Activated CD8-positive, alpha-beta T cell treated with anti-CD3 and anti-CD28 coated beads for 36 hours (primary cell): ENCODE data around the gene PDCD2. TPM values are rescaled to one million over a fixed set of nuclear protein-coding genes. Genes with fewer than 3 reads are reported as not detected.
A peak's percentile ranks its signal among the peaks of the same experiment; 100 is the strongest.

Experiments
- ATAC-seq: fragments of 200-7000 bp; cut with Tn5 transposase; one replicate; pipeline ENCODE4 v1.10.0; 2021; ENCODE audit warnings: mild to moderate bottlenecking, moderate library complexity
- CTCF ChIA-PET: fragments of 350-600 bp; sonication (Branson Sonifier 250); formaldehyde crosslinking; loops from one replicate; lab custom pipeline; 2021; ENCODE audit warnings: antibody characterized with exemption; lab: Charles Lee
- POLR2A ChIA-PET: fragments of 350-600 bp; sonication (Branson Sonifier 250); formaldehyde crosslinking; loops from one replicate; lab custom pipeline; 2021; ENCODE audit warnings: antibody characterized with exemption; lab: Charles Lee
- DNase-seq: peaks from one replicate; pipeline ENCODE4 v3.0.0-alpha.2; 2020
- H3K27ac Mint-ChIP-seq: one replicate; pipeline ENCODE4 v1.8.0; 2021; ENCODE audit warnings: mild to moderate bottlenecking, mixed read lengths
- H3K27me3 Mint-ChIP-seq: one replicate; pipeline ENCODE4 v1.8.0; 2021; ENCODE audit warnings: mixed read lengths
- H3K36me3 Mint-ChIP-seq: one replicate; pipeline ENCODE4 v1.8.0; 2021; ENCODE audit warnings: low read depth, mixed read lengths
- H3K4me1 Mint-ChIP-seq: one replicate; pipeline ENCODE4 v1.8.0; 2021; ENCODE audit warnings: low read depth, mixed read lengths
- H3K4me3 Mint-ChIP-seq: one replicate; pipeline ENCODE4 v1.8.0; 2021; ENCODE audit warnings: mild to moderate bottlenecking, moderate library complexity, mixed read lengths
- H3K9me3 Mint-ChIP-seq: one replicate; pipeline ENCODE4 v1.8.0; 2021; ENCODE audit warnings: mixed read lengths
- intact Hi-C: fragments of 100-400 bp; cut with micrococcal nuclease; formaldehyde crosslinking; loops from one replicate; pipeline ENCODE4 v1.10.0; 2022
- total RNA-seq, 2 experiments: library from RNA; stranded (reverse); gene quantifications; one replicate each; pipeline ENCODE4 v1.2.3, GENCODE V29; 2021
- TF ChIP-seq, protein P1 (sequence below): fragments of 200-600 bp; IDR thresholded peaks from one replicate; pipeline ENCODE4 v1.8.0; 2022; ENCODE audit warnings: antibody characterized with exemption, mild to moderate bottlenecking

The PDCD2 gene
- total RNA-seq, 2 experiments from 2014 or later: 132 to 140 TPM

GRCh38 chr6:170575250-170575649, 9.2 kb downstream of the PDCD2 start:
- no peaks in the 10 kb centered on the region for H3K27me3 Mint-ChIP-seq
- DNase-seq (peak; percentile 16), ATAC-seq (no peak)
- TF ChIP-seq, protein P1, sequence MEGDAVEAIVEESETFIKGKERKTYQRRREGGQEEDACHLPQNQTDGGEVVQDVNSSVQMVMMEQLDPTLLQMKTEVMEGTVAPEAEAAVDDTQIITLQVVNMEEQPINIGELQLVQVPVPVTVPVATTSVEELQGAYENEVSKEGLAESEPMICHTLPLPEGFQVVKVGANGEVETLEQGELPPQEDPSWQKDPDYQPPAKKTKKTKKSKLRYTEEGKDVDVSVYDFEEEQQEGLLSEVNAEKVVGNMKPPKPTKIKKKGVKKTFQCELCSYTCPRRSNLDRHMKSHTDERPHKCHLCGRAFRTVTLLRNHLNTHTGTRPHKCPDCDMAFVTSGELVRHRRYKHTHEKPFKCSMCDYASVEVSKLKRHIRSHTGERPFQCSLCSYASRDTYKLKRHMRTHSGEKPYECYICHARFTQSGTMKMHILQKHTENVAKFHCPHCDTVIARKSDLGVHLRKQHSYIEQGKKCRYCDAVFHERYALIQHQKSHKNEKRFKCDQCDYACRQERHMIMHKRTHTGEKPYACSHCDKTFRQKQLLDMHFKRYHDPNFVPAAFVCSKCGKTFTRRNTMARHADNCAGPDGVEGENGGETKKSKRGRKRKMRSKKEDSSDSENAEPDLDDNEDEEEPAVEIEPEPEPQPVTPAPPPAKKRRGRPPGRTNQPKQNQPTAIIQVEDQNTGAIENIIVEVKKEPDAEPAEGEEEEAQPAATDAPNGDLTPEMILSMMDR: no peak
- POLR2A ChIA-PET: interaction anchor here (1.1 to 1.4 kb wide), 3 partner anchors 9 to 23 kb away, joined by 3 to 6 read pairs (median 4); partner anchors contain the start of genes PDCD2, PSMB1 and TBP
- no peak overlapping the region for H3K4me3 Mint-ChIP-seq
- H3K36me3 Mint-ChIP-seq: peaks cover 36% of the 10 kb centered on the region
- intact Hi-C loops: no loop called here
- CTCF ChIA-PET: interaction anchor here (0.6 to 2.0 kb wide), 3 partner anchors 9 to 58 kb away, joined by 3 to 7 read pairs (median 3); partner anchors contain the start of gene PDCD2
- no peaks in the 10 kb centered on the region for H3K9me3 Mint-ChIP-seq
- H3K27ac Mint-ChIP-seq: no peak overlapping the region
- no peaks in the 10 kb centered on the region for H3K4me1 Mint-ChIP-seq

DNA sequence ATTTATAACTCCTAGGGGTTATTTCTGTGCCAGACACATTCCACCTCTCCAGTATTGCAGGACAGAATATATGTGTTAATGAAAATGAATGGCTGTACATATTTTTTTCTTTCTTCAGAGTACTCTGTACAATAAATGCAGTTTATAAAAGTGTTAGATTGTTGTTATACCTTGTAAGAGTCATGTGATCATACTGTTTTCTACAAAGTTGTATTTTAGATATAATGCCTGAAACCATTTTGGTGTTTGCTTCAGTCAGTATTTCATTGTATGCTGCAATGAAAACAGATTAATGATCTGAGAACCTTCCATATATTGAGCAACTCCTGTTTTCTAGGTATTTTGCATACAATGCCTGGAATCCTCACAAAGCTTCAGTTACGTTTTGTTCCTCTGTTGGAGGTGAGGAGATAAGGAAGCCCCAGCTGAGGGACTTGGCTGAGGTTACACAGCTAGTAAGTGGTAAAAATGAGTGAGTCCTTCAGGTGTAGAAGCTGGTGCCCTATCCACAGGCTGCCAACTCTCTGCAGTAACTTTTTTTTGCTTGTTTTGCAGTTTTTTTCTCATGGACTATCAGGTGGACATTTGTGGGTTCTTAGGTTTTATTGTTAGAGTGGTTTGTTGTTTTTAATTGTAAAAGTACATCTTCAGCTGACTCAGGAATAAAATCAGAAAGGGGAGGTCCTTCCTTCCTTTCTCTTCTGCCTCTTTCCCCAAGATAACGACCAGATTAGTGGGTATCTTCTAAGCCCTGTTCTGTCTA, 11.6 kb downstream of the PDCD2 start:
- peaks cover 31% of the 10 kb centered on the region for H3K36me3 Mint-ChIP-seq
- ATAC-seq (no peak), DNase-seq (no peak)
- peak overlapping the region; percentile 38 for H3K27ac Mint-ChIP-seq
- no peaks in the 10 kb centered on the region for H3K27me3 Mint-ChIP-seq
- TF ChIP-seq, protein P1: no peak
- no peaks in the 10 kb centered on the region for H3K4me1 Mint-ChIP-seq
- H3K4me3 Mint-ChIP-seq: no peak overlapping the region
- CTCF ChIA-PET: interaction anchor here (1.3 to 1.4 kb wide), 2 partner anchors 10 to 11 kb away, joined by 3 to 5 read pairs; no protein-coding TSS in a partner anchor
- intact Hi-C loops: no loop called here
- H3K9me3 Mint-ChIP-seq: no peaks in the 10 kb centered on the region
- POLR2A ChIA-PET: interaction anchor here (1.2 kb wide), 1 partner anchor 11 kb away, joined by 4 read pairs; the partner anchor contains the start of gene PDCD2

- intact Hi-C loops: no loop called here
- Mint-ChIP-seq H3K36me3 (peaks cover 44% of the 10 kb centered on the region), H3K27me3 (no peaks in the 10 kb centered on the region), H3K27ac (no peak overlapping the region), H3K9me3 (no peaks in the 10 kb centered on the region), H3K4me1 (peaks cover 20% of the 10 kb centered on the region), H3K4me3 (no peak overlapping the region)
- TF ChIP-seq, protein P1: no peak
- POLR2A ChIA-PET: interaction anchor here (1.3 kb wide), 1 partner anchor 17 kb away, joined by 5 read pairs; no protein-coding TSS in a partner anchor
- no peak for DNase-seq
- ATAC-seq: no peak
- CTCF ChIA-PET: interaction anchor here (1.2 kb wide), 2 partner anchors 18 to 35 kb away, joined by 3 read pairs; no protein-coding TSS in a partner anchor
Observed at GRCh38 chr6:170564936-170565530, 19.4 kb downstream of the PDCD2 start.

DNA sequence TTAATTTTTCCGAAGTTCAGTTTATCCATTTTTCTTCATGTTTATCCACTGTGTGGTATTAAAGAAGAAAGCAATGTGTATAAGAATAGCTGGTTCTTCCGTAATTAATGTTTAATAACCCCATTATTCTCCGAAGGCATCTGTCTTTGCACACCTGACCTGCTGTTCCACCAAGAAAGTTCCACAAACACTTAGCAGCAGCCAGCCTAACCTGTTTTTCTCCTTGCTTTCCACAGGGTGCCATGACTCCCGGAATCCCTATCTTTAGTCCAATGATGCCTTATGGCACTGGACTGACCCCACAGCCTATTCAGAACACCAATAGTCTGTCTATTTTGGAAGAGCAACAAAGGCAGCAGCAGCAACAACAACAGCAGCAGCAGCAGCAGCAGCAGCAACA, 22.9 kb downstream of the PDCD2 start:
- H3K4me1 Mint-ChIP-seq: peaks cover 39% of the 10 kb centered on the region
- ATAC-seq (no peak), DNase-seq (no peak)
- no peak overlapping the region for H3K4me3 Mint-ChIP-seq
- H3K27me3 Mint-ChIP-seq: no peaks in the 10 kb centered on the region
- POLR2A ChIA-PET: no interaction called here
- H3K36me3 Mint-ChIP-seq: peaks cover 52% of the 10 kb centered on the region
- intact Hi-C loops: no loop called here
- no peak overlapping the region for H3K27ac Mint-ChIP-seq
- TF ChIP-seq, protein P1: no peak
- H3K9me3 Mint-ChIP-seq: no peaks in the 10 kb centered on the region
- CTCF ChIA-PET: no interaction called here

- intact Hi-C loops: no loop called here
- POLR2A ChIA-PET: no interaction called here
Observed at GRCh38 chr6:170555305-170555704, 29.1 kb downstream of the PDCD2 start.

More at GRCh38 chr6:170555305-170555704, 29.1 kb downstream of the PDCD2 start:
- Mint-ChIP-seq H3K27ac (no peak overlapping the region), H3K4me1 (peaks cover 38% of the 10 kb centered on the region), H3K36me3 (peaks cover 38% of the 10 kb centered on the region), H3K27me3 (no peaks in the 10 kb centered on the region), H3K4me3 (no peak overlapping the region), H3K9me3 (no peaks in the 10 kb centered on the region)
- ATAC-seq: no peak
- DNase-seq: no peak
- TF ChIP-seq, protein P1: no peak
- CTCF ChIA-PET: no interaction called here
